Liver (tissue), 9 donors: ENCODE results near the gene SLF1. TPM values are rescaled to one million over a fixed set of nuclear protein-coding genes. Genes with fewer than 3 reads are reported as not detected.

Experiments used
- DNase-seq: peaks from one replicate; pipeline ENCODE4 v3.0.0-alpha.2; 2017; ENCODE audit warnings: low spot score
- H3K27ac ChIP-seq, 2 donors: one replicate each; pipeline ENCODE4 v1.7.0; 2013; ENCODE audit warnings: inconsistent platforms in 2 of 2, low read length in 2 of 2, control low read depth in 1 of 2, low read depth in 1 of 2, mild to moderate bottlenecking in 1 of 2
- H3K27me3 ChIP-seq, 4 donors: one replicate each; pipeline versions ENCODE4 v1.6.1 to v1.7.0; 2013; ENCODE audit warnings: low read length in 3 of 4, inconsistent platforms in 1 of 4, mild to moderate bottlenecking in 1 of 4, moderate library complexity in 1 of 4; ENCODE audit not compliant: control insufficient read depth in 4 of 4, insufficient read depth in 4 of 4
- H3K36me3 ChIP-seq, 4 donors: one replicate each; pipeline versions ENCODE4 v1.6.1 to v1.7.0; 2013; ENCODE audit warnings: low read length in 3 of 4, mild to moderate bottlenecking in 3 of 4, low read depth in 1 of 4, moderate library complexity in 1 of 4; ENCODE audit not compliant: control insufficient read depth in 4 of 4, insufficient read depth in 3 of 4
- H3K4me1 ChIP-seq, 4 donors: one replicate each; pipeline versions ENCODE4 v1.6.1 to v1.7.0; 2013; ENCODE audit warnings: low read length in 3 of 4, mild to moderate bottlenecking in 3 of 4, moderate library complexity in 1 of 4; ENCODE audit not compliant: control insufficient read depth in 4 of 4, insufficient read depth in 4 of 4
- H3K4me3 ChIP-seq, 3 donors: one replicate each; pipeline versions ENCODE4 v1.6.1 to v1.7.0; 2013; ENCODE audit warnings: low read length in 3 of 3, control low read depth in 1 of 3, low read depth in 1 of 3, mild to moderate bottlenecking in 1 of 3
- H3K9ac ChIP-seq, 2 donors: one replicate each; pipeline ENCODE4 v1.7.0; 2013; ENCODE audit warnings: low read length in 2 of 2, mild to moderate bottlenecking in 2 of 2, moderate library complexity in 2 of 2, control low read depth in 1 of 2, low read depth in 1 of 2
- H3K9me3 ChIP-seq, 4 donors: one replicate each; pipeline versions ENCODE4 v1.6.1 to v1.7.0; 2013; ENCODE audit warnings: low read length in 3 of 4; ENCODE audit not compliant: control insufficient read depth in 4 of 4
- ATF3 ChIP-seq: IDR thresholded peaks from 2 replicates; pipeline ENCODE4 v1.6.1; 2016; ENCODE audit warnings: antibody characterized with exemption
- CTCF ChIP-seq: fragments of 150-350 bp; IDR thresholded peaks from 2 replicates; pipeline ENCODE4 v1.5.1; 2017; ENCODE audit warnings: improper control_type of control experiment, low read depth, low read length; ENCODE audit not compliant: missing input control
- EGR1 ChIP-seq, 2 donors: IDR thresholded peaks; 2 replicates each; pipeline ENCODE4 v1.6.1; 2016 to 2018; ENCODE audit warnings: antibody characterized with exemption in 2 of 2, low read depth in 2 of 2
- FOXA1 ChIP-seq: IDR thresholded peaks from 2 replicates; pipeline ENCODE4 v1.6.1; 2016; ENCODE audit warnings: antibody characterized with exemption
- FOXA2 ChIP-seq: IDR thresholded peaks from 2 replicates; pipeline ENCODE4 v1.6.1; 2016; ENCODE audit warnings: antibody characterized with exemption
- GABPA ChIP-seq, 2 donors: IDR thresholded peaks in 1 of 2; conservative IDR thresholded peaks in 1 of 2; 2 replicates each; pipeline ENCODE4 v1.6.1; 2016; ENCODE audit warnings: antibody characterized with exemption in 2 of 2, mild to moderate bottlenecking in 1 of 2, moderate library complexity in 1 of 2
- HNF4A ChIP-seq, 2 donors: conservative IDR thresholded peaks; 2 replicates each; pipeline ENCODE4 v1.6.1; 2016; ENCODE audit warnings: antibody characterized with exemption in 2 of 2, mild to moderate bottlenecking in 2 of 2
- HNF4G ChIP-seq: IDR thresholded peaks from 2 replicates; pipeline ENCODE4 v1.6.1; 2016; ENCODE audit warnings: antibody characterized with exemption
- JUND ChIP-seq, 2 donors: IDR thresholded peaks; 2 replicates each; pipeline ENCODE4 v1.6.1; 2016; ENCODE audit warnings: antibody characterized with exemption in 2 of 2
- MAX ChIP-seq: IDR thresholded peaks from 2 replicates; pipeline ENCODE4 v1.6.1; 2016; ENCODE audit warnings: antibody characterized with exemption
- NR2F2 ChIP-seq: IDR thresholded peaks from 2 replicates; pipeline ENCODE4 v1.6.1; 2016; ENCODE audit warnings: antibody characterized with exemption
- REST ChIP-seq: IDR thresholded peaks from 2 replicates; pipeline ENCODE4 v1.6.1; 2016; ENCODE audit warnings: antibody characterized with exemption, mild to moderate bottlenecking
- RXRA ChIP-seq, 2 donors: IDR thresholded peaks; 2 replicates each; pipeline ENCODE4 v1.6.1; 2017 to 2018; ENCODE audit warnings: antibody characterized with exemption in 2 of 2, mild to moderate bottlenecking in 1 of 2
- SP1 ChIP-seq: IDR thresholded peaks from 2 replicates; pipeline ENCODE4 v1.6.1; 2018; ENCODE audit warnings: antibody characterized with exemption, mild to moderate bottlenecking
- TAF1 ChIP-seq: conservative IDR thresholded peaks from 2 replicates; pipeline ENCODE4 v1.6.1; 2016; ENCODE audit warnings: antibody characterized with exemption, mild to moderate bottlenecking
- YY1 ChIP-seq: IDR thresholded peaks from 2 replicates; pipeline ENCODE4 v1.6.1; 2016; ENCODE audit warnings: antibody characterized with exemption, mild to moderate bottlenecking
- WGBS: extraction: QIAGEN DNeasy Blood & Tissue Kit; methylation state at CpG from one replicate; pipeline ENCODE4 v1.1.7; 2013; 5-methylcytosine and 5-hydroxymethylcytosine counted together
- polyA plus RNA-seq, 2 donors: library from polyadenylated mRNA; stranded (reverse) in 1 of 2; unstranded in 1 of 2; fragments of 200-250 nt in 1 of 2; fragments of >200 nt in 1 of 2; fragmentation: Nextera tagmentation in 1 of 2; extraction: Ambion mirVana in 1 of 2; gene quantifications; one replicate each; pipeline versions ENCODE4 v1.2.1 to v1.2.3, GENCODE V29; 2013 to 2015
- total RNA-seq, 2 donors: library from RNA; depleted of rRNA; stranded (reverse); fragments of >200 nt; gene quantifications; one replicate each; pipeline ENCODE4 v1.2.3, GENCODE V29; 2014
- donor health status: healthy.
- donor health status: healthy.
- donor health status: healthy.
- donor health status: healthy.
- donor health status: healthy.

SLF1 gene
- total and polyA plus RNA-seq, 4 donors = 0.63 to 6.3 (median 2.6) TPM

GRCh38 chr5:94742852-94743251, 124.4 kb downstream of the SLF1 start:
- Histone ChIP-seq H3K9ac (no peak overlapping the region), H3K4me3 (no peak overlapping the region), H3K27me3 (no peaks in the 10 kb centered on the region), H3K36me3 (no peaks in the 10 kb centered on the region), H3K9me3 (no peaks in the 10 kb centered on the region), H3K27ac (no peak overlapping the region), H3K4me1 (no peaks in the 10 kb centered on the region)
- DNase-seq = no peak
- TF ChIP-seq JUND (IDR thresholded peaks at IDR 0.05) = no peak
- TF ChIP-seq TAF1 = no peak
- no peak for TF ChIP-seq ATF3
- TF ChIP-seq FOXA1 = no peak
- no peak for TF ChIP-seq YY1
- TF ChIP-seq SP1 = no peak
- no peak for TF ChIP-seq GABPA (IDR thresholded peaks at IDR 0.05 in 1 of 2, conservative IDR thresholded peaks at IDR 0.05 in 1 of 2)
- TF ChIP-seq HNF4G = no peak
- TF ChIP-seq NR2F2 = no peak
- TF ChIP-seq EGR1 (IDR thresholded peaks at IDR 0.05; ENCODE audit: low read depth in 2 of 2) = no peak
- WGBS = 68% methylated on average over 4 of the region's 4 CpGs

GRCh38 chr5:94744906-94745305, 126.4 kb downstream of the SLF1 start:
- H3K4me1 ChIP-seq = no peaks in the 10 kb centered on the region
- H3K27me3 ChIP-seq = no peaks in the 10 kb centered on the region
- no peak overlapping the region for H3K27ac ChIP-seq
- TF ChIP-seq ATF3 = no peak
- TF ChIP-seq FOXA1 = no peak
- no peak for TF ChIP-seq NR2F2
- no peak for TF ChIP-seq TAF1
- TF ChIP-seq FOXA2 = no peak
- TF ChIP-seq HNF4G = no peak
- no peak for TF ChIP-seq HNF4A (conservative IDR thresholded peaks at IDR 0.05)
- TF ChIP-seq MAX = no peak
- TF ChIP-seq EGR1 (IDR thresholded peaks at IDR 0.05; ENCODE audit: low read depth in 2 of 2) = no peak
- DNase-seq = no peak
- H3K4me3 ChIP-seq = no peak overlapping the region
- H3K9me3 ChIP-seq = no peaks in the 10 kb centered on the region
- no peaks in the 10 kb centered on the region for H3K36me3 ChIP-seq
- 91% methylated on average over 2 of the region's 2 CpGs for WGBS
- H3K9ac ChIP-seq = no peak overlapping the region

DNA sequence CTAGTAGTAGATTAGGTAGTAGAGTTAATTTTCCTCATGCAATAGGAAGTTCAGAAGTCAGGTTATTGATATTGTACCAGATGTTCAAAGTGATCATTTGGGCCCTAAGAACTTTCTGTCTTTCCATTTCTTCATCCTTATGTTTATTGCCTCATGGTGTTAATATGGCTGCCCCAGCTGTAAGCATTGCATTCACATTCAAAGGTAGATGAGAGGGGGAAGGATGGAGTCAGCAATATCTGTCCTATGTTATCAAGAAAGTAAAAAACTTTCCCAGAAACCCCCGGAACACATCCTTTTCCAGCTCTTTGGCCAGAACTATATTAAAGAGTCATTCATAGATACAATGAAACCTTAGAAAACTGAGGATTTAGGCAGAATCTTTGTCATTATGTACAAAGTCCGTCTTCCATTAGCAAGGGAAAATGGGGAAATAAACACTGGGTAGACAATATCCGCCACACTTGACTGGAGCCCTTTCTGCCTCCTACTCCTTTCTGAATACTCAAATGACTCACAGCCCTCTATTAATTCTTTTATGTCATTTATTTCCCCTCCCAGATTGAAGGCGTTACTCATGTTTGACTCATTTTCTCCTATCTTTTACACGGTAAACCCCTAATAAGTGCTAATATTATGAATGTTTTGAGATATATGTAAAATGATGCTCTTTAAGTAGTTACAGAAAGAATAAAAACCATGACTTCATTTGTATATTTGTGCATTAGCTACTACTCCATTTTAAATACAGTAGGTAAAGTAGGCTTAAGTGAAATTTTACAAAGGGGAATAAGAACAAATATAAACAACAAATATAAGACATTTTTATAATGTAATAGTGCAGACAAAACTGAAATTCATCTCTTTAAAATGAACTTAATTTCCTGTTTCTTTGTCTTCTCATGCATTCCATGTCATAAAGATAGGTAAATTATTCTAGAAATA, 127.6 kb downstream of the SLF1 start:
- H3K4me1 ChIP-seq = no peaks in the 10 kb centered on the region
- no peak overlapping the region for H3K27ac ChIP-seq
- no peak overlapping the region for H3K4me3 ChIP-seq
- WGBS = 83% methylated on average over 5 of the region's 5 CpGs
- H3K36me3 ChIP-seq = no peaks in the 10 kb centered on the region
- H3K27me3 ChIP-seq = no peaks in the 10 kb centered on the region
- no peak overlapping the region for H3K9ac ChIP-seq
- H3K9me3 ChIP-seq = no peaks in the 10 kb centered on the region
- no peak for DNase-seq
- TF ChIP-seq YY1 (no peak), HNF4G (no peak), REST (no peak), ATF3 (no peak), CTCF (no peak), RXRA (IDR thresholded peaks at IDR 0.05) (no peak)
